OCI-LY1 (cell line): ENCODE measurements around the gene TRPM3.

Experiments used
- CTCF ChIP-seq: fragments of 200-600 bp; sonication (generic), shearing (Covaris generic); IDR thresholded peaks from 2 replicates; pipeline ENCODE4 v1.5.1; 2017; ENCODE audit warnings: mild to moderate bottlenecking, antibody characterized with exemption, low read length, moderate library complexity, mixed read lengths
- EZH2 ChIP-seq: fragments of 200-600 bp; sonication (generic), shearing (Covaris generic); IDR thresholded peaks from 2 replicates; pipeline ENCODE4 v1.8.0; 2017; ENCODE audit warnings: borderline replicate concordance, mixed run types, mild to moderate bottlenecking, antibody characterized with exemption, low read length, moderate library complexity, mixed read lengths

DNA sequence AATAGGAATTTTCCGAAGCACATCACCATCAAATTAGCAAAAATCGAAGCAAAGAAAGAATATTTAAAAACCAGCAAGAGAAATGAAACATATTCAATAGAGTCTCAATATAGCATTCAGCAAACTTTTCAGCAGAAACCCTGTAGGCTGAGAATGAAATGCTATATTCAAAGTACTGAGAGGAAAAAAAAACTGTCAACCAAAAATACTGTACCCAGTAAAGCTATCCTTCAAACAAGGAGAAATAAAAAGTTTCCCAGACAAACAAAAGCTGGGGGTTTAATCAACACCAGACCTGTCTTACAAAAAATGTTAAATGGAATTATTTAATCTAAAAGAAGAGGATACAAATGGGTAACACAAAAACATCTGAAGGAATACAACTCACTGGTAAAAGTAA is 116.0 kb downstream of the TRPM3 start:
- TF ChIP-seq CTCF (no peak), EZH2 (no peak)
